Central memory CD8-positive, alpha-beta T cell (primary cell): ENCODE results near the gene LARP4B.

ENCODE experiments used
- ATAC-seq: fragments of 150-1000 bp; cut with Tn5 transposase; replicated peaks from 2 replicates; pipeline ENCODE4 v1.10.0; 2022; ENCODE audit warnings: mild to moderate bottlenecking, moderate FRiP score, moderate number of reproducible peaks; ENCODE audit not compliant: poor library complexity, severe bottlenecking; ENCODE audit errors: extremely low read depth
- DNase-seq, 2 donors: peaks; one replicate each; pipeline ENCODE4 v3.0.0; 2021; ENCODE audit warnings: low spot score in 2 of 2
- H3K27ac Mint-ChIP-seq: one replicate; pipeline ENCODE4 v1.8.0; 2022; ENCODE audit warnings: low read depth, mild to moderate bottlenecking, moderate library complexity, mixed read lengths
- H3K27me3 Mint-ChIP-seq: one replicate; pipeline ENCODE4 v1.8.0; 2022; ENCODE audit warnings: mixed read lengths
- H3K36me3 Mint-ChIP-seq: one replicate; pipeline ENCODE4 v1.8.0; 2022; ENCODE audit warnings: mild to moderate bottlenecking, moderate library complexity, mixed read lengths; ENCODE audit not compliant: insufficient read depth
- H3K4me1 Mint-ChIP-seq: one replicate; pipeline ENCODE4 v1.8.0; 2022; ENCODE audit warnings: mixed read lengths
- H3K4me3 Mint-ChIP-seq: one replicate; pipeline ENCODE4 v1.8.0; 2022; ENCODE audit warnings: mild to moderate bottlenecking, moderate library complexity, mixed read lengths
- H3K9me3 Mint-ChIP-seq: one replicate; pipeline ENCODE4 v1.8.0; 2022; ENCODE audit warnings: mixed read lengths

The LARP4B gene

GRCh38 chr10:804191-804781 lies 127.2 kb downstream of the LARP4B start:
- Mint-ChIP-seq H3K27ac (no peak overlapping the region), H3K27me3 (no peaks in the 10 kb centered on the region), H3K4me3 (no peak overlapping the region), H3K36me3 (peaks cover 7% of the 10 kb centered on the region), H3K9me3 (peaks cover 2% of the 10 kb centered on the region), H3K4me1 (peaks cover 7% of the 10 kb centered on the region)
- no peak for DNase-seq
- no peak for ATAC-seq

- H3K36me3 Mint-ChIP-seq = peaks cover 2% of the 10 kb centered on the region
- ATAC-seq = no peak
- DNase-seq = no peak
Observed at GRCh38 chr10:803041-803741, 128.3 kb downstream of the LARP4B start.

GRCh38 chr10:802506-802905 lies 129.0 kb downstream of the LARP4B start:
- Mint-ChIP-seq H3K9me3 (peaks cover 10% of the 10 kb centered on the region), H3K27me3 (no peaks in the 10 kb centered on the region), H3K27ac (no peak overlapping the region), H3K4me1 (peaks cover 7% of the 10 kb centered on the region), H3K4me3 (no peak overlapping the region), H3K36me3 (peaks cover 2% of the 10 kb centered on the region)
- ATAC-seq (no peak), DNase-seq (no peak)

More at GRCh38 chr10:803041-803741, 128.3 kb downstream of the LARP4B start:
- H3K4me1 Mint-ChIP-seq = peaks cover 7% of the 10 kb centered on the region
- peaks cover 10% of the 10 kb centered on the region for H3K9me3 Mint-ChIP-seq
- H3K27ac Mint-ChIP-seq = no peak overlapping the region
- no peak overlapping the region for H3K4me3 Mint-ChIP-seq
- no peaks in the 10 kb centered on the region for H3K27me3 Mint-ChIP-seq

GRCh38 chr10:797179-797578 lies 134.3 kb downstream of the LARP4B start:
- DNase-seq = no peak
- Mint-ChIP-seq H3K9me3 (peaks cover 19% of the 10 kb centered on the region), H3K27me3 (no peaks in the 10 kb centered on the region), H3K4me3 (no peak overlapping the region), H3K4me1 (no peaks in the 10 kb centered on the region), H3K27ac (no peak overlapping the region), H3K36me3 (no peaks in the 10 kb centered on the region)
- no peak for ATAC-seq

- no peak for ATAC-seq
- H3K4me1 Mint-ChIP-seq = no peaks in the 10 kb centered on the region
Observed at GRCh38 chr10:796233-796632, 135.3 kb downstream of the LARP4B start.

GRCh38 chr10:794382-794956 lies 137.0 kb downstream of the LARP4B start:
- Mint-ChIP-seq H3K4me3 (no peak overlapping the region), H3K27me3 (no peaks in the 10 kb centered on the region), H3K4me1 (no peaks in the 10 kb centered on the region), H3K9me3 (peaks cover 19% of the 10 kb centered on the region), H3K27ac (no peak overlapping the region), H3K36me3 (no peaks in the 10 kb centered on the region)
- ATAC-seq (no peak), DNase-seq (no peak)

More at GRCh38 chr10:796233-796632, 135.3 kb downstream of the LARP4B start:
- Mint-ChIP-seq H3K27me3 (no peaks in the 10 kb centered on the region), H3K4me3 (no peak overlapping the region), H3K9me3 (peaks cover 19% of the 10 kb centered on the region), H3K27ac (no peak overlapping the region), H3K36me3 (no peaks in the 10 kb centered on the region)
- DNase-seq = no peak

- DNase-seq (no peak), ATAC-seq (no peak)
- no peaks in the 10 kb centered on the region for H3K36me3 Mint-ChIP-seq
- H3K4me1 Mint-ChIP-seq = no peaks in the 10 kb centered on the region
- H3K27ac Mint-ChIP-seq = no peak overlapping the region
- peaks cover 9% of the 10 kb centered on the region for H3K9me3 Mint-ChIP-seq
- H3K27me3 Mint-ChIP-seq = no peaks in the 10 kb centered on the region
- H3K4me3 Mint-ChIP-seq = no peak overlapping the region
Observed at GRCh38 chr10:792792-793100, 138.8 kb downstream of the LARP4B start.

- no peaks in the 10 kb centered on the region for H3K27me3 Mint-ChIP-seq
- no peaks in the 10 kb centered on the region for H3K4me1 Mint-ChIP-seq
- DNase-seq = no peak
- H3K36me3 Mint-ChIP-seq = no peaks in the 10 kb centered on the region
- H3K4me3 Mint-ChIP-seq = no peak overlapping the region
- ATAC-seq = no peak
- H3K9me3 Mint-ChIP-seq = peaks cover 9% of the 10 kb centered on the region
- H3K27ac Mint-ChIP-seq = no peak overlapping the region
Observed at GRCh38 chr10:792083-792791, 139.3 kb downstream of the LARP4B start.

GRCh38 chr10:791639-792038 lies 139.9 kb downstream of the LARP4B start:
- no peaks in the 10 kb centered on the region for H3K36me3 Mint-ChIP-seq
- no peak overlapping the region for H3K4me3 Mint-ChIP-seq
- no peaks in the 10 kb centered on the region for H3K4me1 Mint-ChIP-seq
- no peak for ATAC-seq
- H3K27ac Mint-ChIP-seq = no peak overlapping the region
- no peaks in the 10 kb centered on the region for H3K27me3 Mint-ChIP-seq
- DNase-seq = no peak
- peaks cover 8% of the 10 kb centered on the region for H3K9me3 Mint-ChIP-seq

- H3K27ac Mint-ChIP-seq = no peak overlapping the region
Observed at GRCh38 chr10:790821-791551, 140.5 kb downstream of the LARP4B start.

GRCh38 chr10:789831-790701 lies 141.4 kb downstream of the LARP4B start:
- no peaks in the 10 kb centered on the region for H3K9me3 Mint-ChIP-seq
- no peaks in the 10 kb centered on the region for H3K4me1 Mint-ChIP-seq
- H3K27me3 Mint-ChIP-seq = peaks cover 10% of the 10 kb centered on the region
- ATAC-seq (no peak), DNase-seq (no peak)
- H3K27ac Mint-ChIP-seq = no peak overlapping the region
- H3K36me3 Mint-ChIP-seq = peaks cover 2% of the 10 kb centered on the region
- H3K4me3 Mint-ChIP-seq = no peak overlapping the region

More at GRCh38 chr10:790821-791551, 140.5 kb downstream of the LARP4B start:
- Mint-ChIP-seq H3K27me3 (peaks cover 1% of the 10 kb centered on the region), H3K9me3 (peaks cover 1% of the 10 kb centered on the region), H3K36me3 (no peaks in the 10 kb centered on the region), H3K4me3 (no peak overlapping the region), H3K4me1 (no peaks in the 10 kb centered on the region)
- ATAC-seq (no peak), DNase-seq (no peak)
